ENCODE data around the gene OR5H2.
"Not testable (repeated sequence)": the region's sequence is repeated elsewhere in the genome, so short reads cannot be mapped to it uniquely, and the experiment has no call there.

Gene OR5H2

DNA sequence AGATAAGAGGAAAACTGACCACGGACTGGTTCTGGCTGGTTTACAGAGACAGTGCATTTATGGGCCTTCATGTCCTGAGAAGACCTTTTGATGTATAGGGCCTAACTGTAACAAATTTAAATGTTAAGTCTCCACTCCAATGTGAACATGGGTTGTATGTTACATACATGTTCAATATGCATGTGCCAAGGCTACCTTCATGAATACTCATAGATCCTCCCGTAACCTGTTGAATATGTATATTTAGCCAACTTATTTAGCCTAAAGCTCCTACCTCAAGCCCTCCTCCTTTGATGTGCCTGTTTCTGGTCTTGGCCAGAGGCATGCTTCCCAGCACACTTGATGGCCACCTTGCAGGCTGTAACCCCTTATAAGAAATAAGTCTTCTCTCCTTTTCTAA is at the start of gene OR5H2:
Gene OR5H2 (plus strand): TSS at position 301 of the 400 bp plus-strand sequence. CDS start 398 bp downstream, outside the sequence.
- no peak for DNase-seq (ENCODE audit: low read depth)

DNA sequence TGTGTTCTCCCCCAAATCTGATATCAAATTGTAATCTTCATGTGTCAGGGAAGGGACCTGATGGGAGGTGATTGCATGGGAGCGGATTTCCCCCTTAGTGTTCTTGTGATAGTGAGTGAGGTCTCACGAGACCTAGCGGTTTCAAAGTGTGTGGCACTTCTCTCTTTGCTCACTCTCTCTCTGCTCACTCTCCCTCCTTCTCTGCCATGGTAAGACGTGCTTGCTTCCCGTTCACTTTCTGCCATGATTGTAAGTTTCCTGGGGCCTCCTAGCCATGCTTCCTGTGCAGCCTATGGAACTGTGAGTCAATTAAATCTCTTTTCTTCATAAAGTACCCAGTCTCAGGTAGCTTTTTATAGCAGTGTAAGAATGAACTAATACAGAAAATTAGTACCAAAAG is 48.8 kb upstream of the OR5H2 start:
- DNase-seq (ENCODE audit: low read depth): no peak

DNA sequence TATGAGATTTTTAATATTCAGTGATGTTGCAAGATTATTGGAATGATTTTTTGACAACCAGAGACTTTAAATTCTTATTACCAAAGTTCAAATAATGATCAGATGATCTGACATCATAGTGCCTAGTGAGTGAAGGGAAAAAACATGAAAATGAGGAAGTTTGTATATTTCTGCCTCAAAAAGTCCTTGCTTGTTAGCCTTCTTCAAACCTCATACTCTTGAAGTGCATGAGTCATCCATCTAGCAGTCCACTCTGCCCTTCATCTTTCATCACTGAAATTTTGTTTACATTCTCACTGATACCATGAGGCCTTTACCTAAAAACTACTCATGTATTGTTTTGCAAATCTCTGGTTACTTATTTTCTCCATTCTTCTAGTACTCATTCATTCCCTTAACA is 42.2 kb upstream of the OR5H2 start:
- DNase-seq (ENCODE audit: low read depth): no peak

DNA sequence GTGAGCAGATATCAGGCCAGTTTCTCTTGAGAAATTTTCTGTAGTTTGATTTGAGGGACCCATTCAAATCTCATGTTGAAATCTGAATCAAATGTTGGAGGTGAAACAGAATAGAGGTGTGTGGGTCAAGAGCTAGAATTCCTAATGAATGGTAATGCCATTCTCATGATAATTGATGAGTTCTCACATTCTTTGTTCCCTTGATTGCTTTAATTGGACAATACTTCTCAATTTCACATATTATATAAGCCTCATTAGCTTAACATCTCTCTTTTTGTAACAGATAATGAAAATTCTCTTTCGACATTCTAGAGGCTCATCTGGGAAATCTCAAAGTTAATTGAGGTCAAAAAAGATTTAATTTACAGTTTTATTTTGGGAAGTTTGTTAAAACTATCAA is 40.1 kb upstream of the OR5H2 start:
- DNase-seq (ENCODE audit: low read depth): no peak

DNA sequence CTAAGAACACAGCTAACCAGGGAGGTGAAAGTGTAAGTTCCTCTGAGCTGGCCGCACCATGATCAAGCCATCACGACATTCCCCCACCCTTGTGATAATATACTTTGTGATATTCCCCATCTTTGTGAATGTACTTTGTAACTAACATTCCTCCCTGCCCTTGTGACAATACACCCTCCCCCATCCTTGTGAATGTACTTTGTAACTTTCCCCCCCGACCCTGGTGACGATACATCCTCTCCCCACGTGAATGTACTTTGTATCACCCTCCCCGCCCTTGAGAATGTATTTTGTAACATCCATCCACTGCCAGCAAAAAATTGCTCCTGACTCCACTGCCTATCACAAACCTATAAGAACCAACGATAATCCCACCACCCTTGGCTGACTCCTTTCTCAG is 38.5 kb upstream of the OR5H2 start:
- DNase-seq (ENCODE audit: low read depth): no peak

DNA sequence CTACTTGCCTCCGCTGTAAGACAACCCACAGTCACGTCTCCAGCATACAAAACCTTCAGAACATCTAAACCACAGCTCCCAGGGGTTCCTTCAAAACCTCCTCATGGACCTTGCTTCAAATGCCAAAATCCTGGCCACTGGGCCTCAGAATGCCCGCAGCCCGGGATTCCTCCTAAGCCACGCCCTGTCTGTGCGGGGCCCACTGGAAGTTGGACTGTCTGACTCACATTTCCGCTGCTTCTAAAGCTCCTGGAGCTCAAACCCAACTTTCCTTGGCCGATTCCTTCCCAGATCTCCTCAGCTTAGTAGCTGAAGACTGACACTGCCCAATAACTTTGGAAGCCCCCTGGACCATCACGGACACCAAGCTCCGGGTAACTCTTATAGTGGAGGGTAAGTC is 36.2 kb upstream of the OR5H2 start:
- DNase-seq (ENCODE audit: low read depth): no peak

DNA sequence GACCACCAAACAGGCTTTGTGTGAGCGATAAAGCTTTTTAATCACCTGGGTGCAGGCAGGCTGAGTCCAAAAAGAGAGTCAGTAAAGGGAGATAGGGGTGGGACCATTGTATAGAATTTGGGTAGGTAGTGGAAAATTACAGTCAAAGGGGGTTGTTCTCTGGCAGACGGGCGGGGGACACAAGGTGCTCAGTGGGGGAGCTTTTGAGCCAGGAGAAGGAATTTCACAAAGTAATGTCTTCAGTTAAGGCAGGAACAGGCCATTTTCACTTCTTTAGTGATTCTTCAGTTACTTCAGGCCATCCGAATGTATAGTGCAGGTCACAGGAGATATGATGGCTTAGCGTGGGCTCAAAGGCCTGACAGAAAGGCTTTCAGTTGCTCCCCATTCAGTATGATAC is 26.3 kb upstream of the OR5H2 start:
- not testable (repeated sequence) for DNase-seq (ENCODE audit: low read depth)

DNA sequence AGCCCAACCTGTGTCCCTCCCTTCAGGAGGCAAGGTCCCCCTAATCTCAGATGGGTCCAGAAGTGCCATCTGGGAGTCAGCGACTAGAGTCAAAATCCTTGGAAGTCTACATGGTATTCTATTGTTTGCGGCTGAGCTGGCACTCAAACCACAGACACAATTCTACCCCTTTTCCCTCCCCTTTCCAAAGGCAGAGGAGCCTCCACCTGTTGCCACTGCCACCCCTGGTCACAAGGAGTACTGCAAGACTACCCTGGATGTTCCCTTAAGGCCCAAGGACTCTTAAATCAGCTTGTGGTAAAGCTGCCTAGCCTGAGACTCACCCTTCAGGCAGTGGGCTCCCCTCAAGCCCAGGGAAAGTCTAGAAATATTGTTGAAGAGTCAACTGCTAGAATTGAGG is 22.6 kb upstream of the OR5H2 start:
- no peak for DNase-seq (ENCODE audit: low read depth)

DNA sequence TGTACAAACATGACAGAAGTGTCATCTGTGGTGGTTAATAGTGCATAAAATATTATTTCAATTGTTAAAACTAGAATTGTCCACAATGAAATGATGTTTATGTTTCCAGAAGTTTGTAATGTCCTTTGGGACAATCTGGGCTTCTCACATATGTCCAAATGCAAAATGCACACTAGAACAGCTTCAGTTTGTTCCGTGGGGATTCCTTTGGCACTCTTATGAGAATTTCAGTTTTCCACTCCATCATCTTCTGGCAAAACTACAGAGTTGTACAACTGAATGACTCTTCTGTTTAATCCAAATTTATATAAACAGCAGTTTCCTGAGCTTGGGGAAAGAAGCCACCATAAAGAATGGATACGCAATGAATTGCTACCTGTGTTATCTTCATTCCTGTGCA is 20.3 kb upstream of the OR5H2 start:
- no peak for DNase-seq (ENCODE audit: low read depth)

DNA sequence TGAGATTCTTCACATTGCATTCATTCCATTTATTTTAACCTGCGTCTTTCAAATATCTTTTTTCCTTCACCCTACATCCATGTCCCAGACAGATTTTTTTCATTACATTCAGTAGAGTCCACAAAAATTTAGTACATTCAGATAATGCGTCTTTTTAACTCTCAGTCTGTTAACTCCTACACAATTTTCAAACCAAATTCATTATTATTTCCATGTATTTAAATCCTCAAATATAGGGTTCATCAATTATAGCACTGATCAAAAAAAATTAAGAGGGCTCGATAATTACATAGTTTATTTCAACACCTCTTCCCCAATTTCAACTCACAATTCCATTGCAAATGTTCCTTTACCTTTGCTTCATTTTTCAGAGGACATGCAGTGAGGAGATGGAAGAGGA is 18.4 kb upstream of the OR5H2 start, which contains the start of gene OR5H6:
Gene OR5H6 (plus strand): TSS at position 301 of the 400 bp plus-strand sequence. CDS start 89 bp downstream, at position 390.
- DNase-seq (ENCODE audit: low read depth): no peak

DNA sequence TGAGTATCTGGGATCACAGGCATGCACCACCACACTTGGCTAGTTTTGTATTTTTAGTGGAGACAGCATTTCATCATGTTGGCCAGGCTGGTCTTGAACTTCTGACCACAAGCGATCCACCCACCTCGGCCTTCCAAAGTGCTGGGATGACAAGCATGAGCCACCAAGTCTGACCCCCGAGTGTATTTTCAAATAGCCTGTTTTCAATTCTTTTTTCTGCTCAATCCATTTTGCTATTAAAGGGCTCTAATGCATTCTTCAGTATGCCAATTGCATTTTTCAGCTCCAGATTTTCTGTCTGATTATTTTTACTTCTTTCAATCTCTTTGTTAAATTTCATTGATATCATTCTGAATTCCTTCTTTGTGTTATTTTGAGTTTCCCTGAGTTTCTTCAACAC is 12.5 kb upstream of the OR5H2 start:
- no peak for DNase-seq (ENCODE audit: low read depth)

DNA sequence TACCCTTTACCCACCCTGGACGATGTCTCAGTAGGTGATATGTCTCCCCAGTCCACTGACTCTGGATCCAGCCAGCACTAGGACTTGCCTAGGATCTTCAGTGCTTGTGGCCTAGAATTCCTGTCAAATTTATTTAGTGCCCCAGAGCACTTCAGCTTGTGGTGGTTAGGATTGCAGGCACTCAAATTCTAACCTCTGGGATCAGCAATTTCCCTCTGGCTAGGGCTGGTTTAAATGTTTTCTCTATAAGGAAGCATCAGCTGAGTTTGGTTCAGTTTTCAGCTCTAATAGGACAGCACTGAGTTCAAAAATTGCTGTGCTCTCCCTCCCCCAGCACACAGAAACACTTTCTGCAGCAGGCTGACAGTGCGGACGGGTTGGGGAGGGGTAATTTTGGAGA is 10.2 kb upstream of the OR5H2 start:
- no peak for DNase-seq (ENCODE audit: low read depth)

DNA sequence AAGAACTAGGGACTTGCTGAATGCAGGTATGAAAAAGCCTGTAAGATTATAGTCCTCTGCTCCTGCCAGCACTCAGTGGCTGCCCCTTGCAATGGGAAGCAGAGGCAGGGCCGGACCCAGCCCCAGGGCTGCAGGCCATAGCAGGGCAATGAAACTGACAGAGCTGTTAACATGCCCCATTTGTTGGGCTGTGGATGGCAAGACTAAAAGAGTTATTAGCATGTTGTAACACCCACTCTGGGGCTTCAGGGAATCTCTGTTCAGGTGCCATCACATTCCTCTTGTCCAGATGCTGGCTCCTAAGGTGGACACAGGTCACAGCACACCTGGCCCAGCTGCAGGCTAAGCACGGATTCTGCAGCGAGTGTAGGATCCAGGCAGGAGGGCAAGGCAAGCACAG is 7.4 kb upstream of the OR5H2 start:
- no peak for DNase-seq (ENCODE audit: low read depth)

DNA sequence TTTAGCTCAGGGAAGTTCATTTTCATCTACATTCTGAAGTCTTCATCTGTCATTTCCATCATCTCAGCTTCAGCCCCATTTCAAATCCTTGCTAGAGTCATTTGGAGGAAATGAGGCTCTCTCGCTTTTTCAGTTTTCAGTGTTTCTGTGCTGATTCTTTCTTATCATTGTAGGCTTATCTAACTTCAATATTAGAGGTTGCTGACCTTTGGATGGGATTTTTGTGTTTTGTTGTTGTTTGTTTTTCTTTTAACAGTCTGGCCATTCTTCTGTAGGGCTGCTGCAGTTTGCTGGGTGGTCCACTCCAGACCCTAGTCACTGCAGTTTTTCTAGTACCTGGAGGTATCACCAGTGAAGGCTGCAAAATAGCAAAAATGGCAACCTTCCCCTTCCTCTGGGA is 8.6 kb downstream of the OR5H2 start:
- DNase-seq (ENCODE audit: low read depth): no peak

DNA sequence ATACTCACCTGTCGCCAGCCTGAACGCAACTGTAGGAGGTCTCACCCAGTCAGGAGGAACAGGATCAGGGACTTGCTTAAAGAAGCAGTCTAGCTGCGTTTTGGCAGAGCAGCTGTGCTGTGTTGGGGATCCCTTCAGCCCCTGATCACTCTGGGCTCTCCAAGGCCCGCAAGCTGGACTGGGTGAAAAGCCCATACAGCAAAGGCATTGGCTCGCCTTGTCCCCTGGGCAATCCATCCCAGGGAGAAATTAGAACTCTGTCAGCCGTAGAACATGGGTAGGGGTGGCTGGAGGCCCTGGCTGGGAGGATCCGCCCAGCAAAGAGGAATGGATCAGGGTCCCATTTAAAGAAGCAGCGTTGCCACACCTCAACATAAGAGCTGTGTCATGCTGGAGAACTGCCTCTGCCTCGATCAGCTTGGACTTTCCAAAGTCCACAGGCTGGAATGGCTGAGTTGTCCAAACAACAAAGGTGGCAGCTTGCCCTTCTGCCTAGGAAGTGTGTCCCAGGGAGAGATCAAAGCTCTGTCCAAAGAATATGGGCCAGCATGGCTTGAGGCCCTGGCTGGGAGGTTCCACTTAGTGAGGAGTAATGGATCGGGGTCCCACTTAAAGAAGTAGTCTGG is 9.1 kb downstream of the OR5H2 start:
- no peak for DNase-seq (ENCODE audit: low read depth)

DNA sequence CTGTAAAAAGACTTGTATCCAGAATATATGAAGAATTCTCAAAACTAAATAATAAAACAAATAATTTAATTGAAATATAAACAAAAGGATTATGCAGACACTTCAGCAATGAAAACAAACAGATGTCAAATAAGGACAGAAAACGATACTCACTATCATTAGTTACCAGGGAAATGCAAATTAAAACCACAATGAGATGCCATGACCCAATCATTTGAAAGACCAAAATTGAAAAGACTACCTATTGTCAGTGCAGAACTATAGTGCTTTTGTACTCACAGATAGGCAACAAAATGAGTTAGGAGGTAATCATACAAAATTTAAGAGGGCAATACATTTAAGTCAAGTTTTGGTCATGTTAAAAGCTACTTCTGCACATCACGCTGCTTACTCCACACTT is 39.8 kb downstream of the OR5H2 start:
- DNase-seq (ENCODE audit: low read depth): no peak

DNA sequence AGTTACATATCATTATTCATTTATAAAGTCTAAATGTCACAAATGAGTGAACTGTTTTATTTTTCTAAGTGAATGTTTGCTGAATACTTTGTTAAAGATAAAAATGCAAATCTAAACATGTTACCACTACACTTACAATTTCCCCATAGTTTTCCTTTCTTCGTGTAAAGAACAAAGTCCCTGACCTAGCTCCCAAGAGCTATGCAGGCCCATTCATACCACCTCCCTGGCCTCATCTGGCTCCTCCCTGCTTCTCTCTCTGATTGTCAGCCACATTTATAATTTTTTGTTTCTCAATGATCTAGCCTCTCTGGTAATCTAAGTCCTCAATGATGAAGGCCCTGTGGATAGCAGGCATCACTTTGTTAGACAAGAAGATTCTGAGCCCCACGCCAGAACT is 40.4 kb downstream of the OR5H2 start:
- no peak for DNase-seq (ENCODE audit: low read depth)

DNA sequence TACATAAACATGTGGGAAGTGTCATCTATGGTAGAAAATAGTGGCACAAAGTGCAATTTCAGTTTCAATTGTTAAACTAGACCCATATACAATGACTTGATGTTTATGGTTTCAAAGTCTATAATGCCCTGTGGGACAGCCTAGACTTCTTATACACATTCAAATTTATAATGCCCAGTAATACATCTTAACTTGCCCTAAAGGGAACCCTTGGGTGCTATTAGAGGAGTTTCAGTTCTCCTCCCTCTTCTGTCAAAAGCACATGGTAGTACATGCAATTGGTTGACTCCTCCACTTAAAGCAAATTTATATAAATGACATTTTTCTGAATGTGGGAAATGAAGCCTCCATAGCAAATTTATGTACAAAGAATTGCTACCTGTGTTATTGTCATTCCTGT is 41.1 kb downstream of the OR5H2 start:
- DNase-seq (ENCODE audit: low read depth): no peak

DNA sequence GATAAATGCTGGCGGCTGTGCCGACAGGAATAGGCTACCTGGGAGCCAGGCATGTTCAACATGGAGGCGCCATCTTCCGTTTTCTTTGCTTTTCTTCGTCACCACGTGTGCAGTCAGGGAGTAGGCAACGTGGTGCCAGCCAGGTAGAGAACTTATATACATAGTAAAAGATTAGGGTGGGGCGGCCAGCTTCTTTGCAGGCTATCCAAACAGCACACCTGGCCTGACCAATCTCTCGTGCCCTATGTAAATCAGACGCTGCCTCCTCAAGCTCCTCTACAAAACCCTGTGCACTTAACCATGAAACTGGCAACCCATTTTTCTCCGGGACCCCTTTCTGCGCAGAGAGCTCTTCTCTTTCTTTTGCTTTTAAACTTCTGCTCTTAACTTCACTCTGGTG is 42.8 kb downstream of the OR5H2 start:
- DNase-seq (ENCODE audit: low read depth): no peak

DNA sequence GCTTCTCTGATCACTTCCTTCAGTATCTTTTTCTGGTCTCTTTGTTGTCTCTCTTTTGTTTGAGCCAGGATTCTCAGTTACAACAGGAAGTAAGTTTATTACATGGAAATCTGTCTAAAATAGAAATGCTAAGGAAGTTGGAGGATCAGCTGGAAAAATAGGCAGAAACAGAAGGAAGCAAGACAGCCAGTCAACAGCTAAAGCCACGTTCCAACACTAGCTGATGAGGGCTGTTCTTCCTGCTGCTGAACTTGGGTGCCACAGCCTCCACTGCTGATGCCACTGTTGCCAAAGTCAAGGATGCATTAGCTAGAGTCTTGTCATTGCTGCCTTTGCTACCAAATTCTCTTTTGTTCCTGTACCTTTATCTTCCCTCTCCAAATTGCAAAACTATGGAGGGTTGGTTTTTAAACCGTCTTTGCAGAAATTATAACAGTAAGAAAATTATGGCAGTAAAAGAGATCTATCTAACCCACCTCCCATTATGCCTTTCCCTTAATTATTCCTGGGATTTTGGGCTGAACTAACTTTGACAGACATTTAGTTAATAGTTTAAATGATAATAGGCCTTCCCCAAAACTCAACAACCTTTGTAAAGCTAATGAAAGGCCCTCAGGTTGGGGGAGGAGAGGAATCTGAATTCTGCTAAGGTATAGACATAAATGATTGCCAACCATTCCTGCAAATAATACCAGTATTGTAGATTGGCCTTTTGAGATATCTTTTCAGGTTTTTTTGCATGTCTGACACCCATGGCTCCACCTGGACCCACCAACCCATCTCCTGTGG is 44.0 kb downstream of the OR5H2 start:
- DNase-seq (ENCODE audit: low read depth): no peak

DNA sequence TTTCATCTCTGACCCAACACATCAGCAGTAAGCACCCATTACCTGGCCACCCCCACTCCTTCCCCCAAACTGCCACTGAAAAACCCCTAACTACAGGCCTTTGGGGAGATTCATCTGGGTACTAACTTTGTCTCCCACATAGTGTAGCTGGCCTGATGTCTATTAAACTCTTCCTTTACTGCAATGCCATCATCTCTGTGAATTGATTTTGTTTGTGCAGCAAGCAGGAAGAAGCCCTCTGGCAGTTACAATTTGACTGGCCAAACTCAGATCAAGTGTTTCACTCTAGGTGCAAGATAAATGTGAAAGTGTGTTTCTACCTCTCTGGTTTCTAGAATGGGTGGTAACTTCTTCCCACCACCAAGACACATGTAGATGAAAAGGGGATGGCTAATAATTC is 44.6 kb downstream of the OR5H2 start:
- no peak for DNase-seq (ENCODE audit: low read depth)

DNA sequence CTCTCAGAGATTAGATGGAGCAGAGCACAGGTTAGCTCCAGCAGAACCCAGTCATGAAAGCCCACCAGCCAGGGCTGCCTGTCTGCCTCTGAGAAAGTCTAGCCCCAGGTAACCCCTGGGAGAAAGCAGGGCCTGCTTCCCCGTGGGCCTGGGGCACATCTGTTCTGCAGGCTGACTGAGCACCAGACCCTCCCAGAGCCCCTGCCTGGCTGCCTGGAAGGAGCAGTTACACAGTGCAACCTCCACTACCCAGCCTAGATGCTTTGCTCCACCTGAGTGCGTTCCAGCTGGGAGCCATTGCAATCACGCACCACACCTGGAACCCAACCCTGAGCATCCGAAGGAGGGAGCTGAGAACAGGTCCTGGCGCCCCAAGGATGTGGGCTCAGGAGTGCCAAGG is 46.6 kb downstream of the OR5H2 start:
- no peak for DNase-seq (ENCODE audit: low read depth)

DNA sequence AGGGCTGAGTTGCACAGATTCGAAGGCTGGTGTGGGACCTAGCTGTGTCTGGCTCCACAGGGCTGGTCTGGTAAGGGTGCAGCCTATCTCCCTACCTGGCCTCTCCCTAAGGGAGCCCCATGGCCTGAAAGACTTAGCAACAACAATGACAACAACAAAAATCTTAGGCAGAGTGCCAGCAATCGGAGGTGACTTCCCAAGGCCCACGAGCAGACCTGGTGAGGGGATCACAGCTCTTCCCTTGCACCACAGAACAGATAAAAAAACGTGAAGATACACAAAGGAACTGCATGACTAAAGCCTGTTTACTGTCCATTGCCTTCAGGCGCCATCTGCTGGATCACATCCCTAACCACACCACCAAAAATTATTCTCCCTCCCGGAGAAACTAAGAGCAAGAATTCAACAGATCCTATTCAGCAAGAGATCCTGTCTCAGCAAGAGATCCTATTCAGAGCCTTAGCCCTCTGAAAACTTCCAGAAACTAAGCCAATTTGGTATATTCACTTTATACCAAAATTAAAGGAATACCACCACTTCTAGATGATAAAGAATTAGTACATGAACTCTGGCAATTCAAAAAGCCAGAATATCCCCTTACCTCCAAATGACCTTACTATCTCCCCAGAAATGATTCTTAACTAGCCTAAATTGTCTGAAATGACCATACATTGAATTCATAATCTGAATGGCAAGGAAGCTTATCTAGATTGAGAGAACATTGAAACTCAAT is 47.3 kb downstream of the OR5H2 start:
- peak; percentile 1 for DNase-seq (ENCODE audit: low read depth)

Data from GM04503 (cell line).